Thyroid gland (tissue), 4 donors: Measurements from ENCODE around the gene CD226.

Experiments
- CTCF ChIP-seq, 6 experiments: fragments of 200-600 bp in 3 of 6; fragments of 450-650 bp in 3 of 6; sonication (generic) in 3 of 6; IDR thresholded peaks; one replicate each; pipeline ENCODE4 v1.5.1; 2016 to 2019; ENCODE audit warnings: antibody characterized with exemption in 6 of 6, mild to moderate bottlenecking in 2 of 6, inconsistent platforms in 1 of 6, moderate library complexity in 1 of 6
- POLR2A ChIP-seq, 2 donors: fragments of 450-650 bp; IDR thresholded peaks; one replicate each; pipeline ENCODE4 v1.6.1; 2017; ENCODE audit warnings: antibody characterized with exemption in 2 of 2, mild to moderate bottlenecking in 2 of 2, moderate library complexity in 1 of 2

GRCh38 chr18:69870736-69871135, 76.9 kb downstream of the CD226 start:
- no peak for TF ChIP-seq CTCF (IDR thresholded peaks at IDR 0.05)
- no peak for TF ChIP-seq POLR2A (IDR thresholded peaks at IDR 0.05)
